NCI-H748 treated with DMSO at 0.1 percent for 48 hours (cell line): ENCODE measurements around the gene STK32A.
"Not testable (repeated sequence)": the region's sequence is repeated elsewhere in the genome, so short reads cannot be mapped to it uniquely, and the experiment has no call there.

Experiments used
- DNase-seq: peaks from one replicate; lab custom pipeline; 2025; lab: John Stamatoyannopoulos, UW

The STK32A gene

GRCh38 chr5:147234825-147235635, at the start of gene STK32A:
Gene STK32A (plus strand): TSS chr5:147235026. CDS start chr5:147239635, 4,609 bp downstream.
- peak; percentile 77 for DNase-seq

DNA sequence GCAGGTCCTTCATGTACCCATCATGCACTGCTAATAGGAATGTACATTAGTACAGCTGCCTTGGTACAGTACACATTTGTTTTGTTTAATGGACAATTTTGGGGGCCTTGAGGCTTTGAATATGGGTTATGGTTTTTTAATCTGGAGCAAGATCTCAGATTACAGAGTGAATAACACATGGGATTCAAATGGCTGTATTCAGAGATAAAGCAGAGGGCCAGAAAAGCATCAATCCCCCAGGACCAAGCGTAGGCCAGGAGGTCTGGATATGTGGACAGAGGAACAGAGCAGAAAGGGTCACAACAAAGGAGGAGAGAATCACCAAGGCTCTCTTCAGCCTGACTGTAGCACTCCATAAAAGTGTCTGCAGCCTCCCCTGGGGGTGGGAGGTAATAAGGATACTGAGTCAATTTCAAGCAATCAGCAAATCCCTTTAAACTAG, 47.7 kb upstream of the STK32A start:
- peak; percentile 65 for DNase-seq

- peak; percentile 89 for DNase-seq
Measured at GRCh38 chr5:147188200-147189108, 46.4 kb upstream of the STK32A start.

GRCh38 chr5:147189109-147189424, 45.8 kb upstream of the STK32A start:
- DNase-seq, result no peak

DNA sequence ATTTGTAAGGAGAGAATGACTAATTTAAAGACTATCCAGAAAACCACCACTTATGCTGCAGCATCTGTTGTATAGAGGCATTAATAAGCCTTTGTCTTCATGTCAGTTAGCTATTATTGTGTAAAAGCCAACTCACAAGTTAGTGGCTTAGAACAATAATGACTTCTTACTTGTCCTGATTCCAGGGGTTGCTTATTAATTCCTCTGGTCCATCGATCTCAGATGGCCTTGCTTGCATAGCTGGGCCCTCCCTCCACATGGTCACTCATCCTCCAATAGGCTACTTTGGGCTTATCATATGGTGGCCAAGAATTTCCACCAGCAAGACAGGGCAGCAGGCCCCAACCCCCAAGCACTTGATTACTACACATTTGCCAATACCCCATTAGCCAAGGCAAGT, 44.5 kb upstream of the STK32A start:
- DNase-seq, result no peak

GRCh38 chr5:147193123-147193522, 41.7 kb upstream of the STK32A start:
- no peak for DNase-seq

GRCh38 chr5:147200004-147200403, 34.8 kb upstream of the STK32A start:
- DNase-seq, result no peak

DNA sequence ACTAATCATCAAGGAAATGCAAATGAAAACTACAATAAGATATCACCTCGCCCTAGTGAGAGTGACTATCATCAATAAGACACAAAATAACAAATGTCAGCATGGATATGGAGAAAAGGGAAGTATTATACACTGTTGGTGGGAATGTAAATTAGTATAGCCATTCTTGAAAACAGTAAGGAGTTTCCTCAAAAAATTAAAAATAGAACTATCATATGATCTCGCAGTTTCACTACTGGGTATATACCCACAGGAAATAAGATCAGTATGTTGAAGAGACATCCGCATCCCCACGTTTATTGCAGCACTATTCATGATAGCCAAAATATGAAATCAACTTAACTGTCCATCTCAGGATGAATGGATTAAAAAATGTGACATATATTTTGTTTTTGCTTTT, 31.6 kb upstream of the STK32A start:
- no peak for DNase-seq

DNA sequence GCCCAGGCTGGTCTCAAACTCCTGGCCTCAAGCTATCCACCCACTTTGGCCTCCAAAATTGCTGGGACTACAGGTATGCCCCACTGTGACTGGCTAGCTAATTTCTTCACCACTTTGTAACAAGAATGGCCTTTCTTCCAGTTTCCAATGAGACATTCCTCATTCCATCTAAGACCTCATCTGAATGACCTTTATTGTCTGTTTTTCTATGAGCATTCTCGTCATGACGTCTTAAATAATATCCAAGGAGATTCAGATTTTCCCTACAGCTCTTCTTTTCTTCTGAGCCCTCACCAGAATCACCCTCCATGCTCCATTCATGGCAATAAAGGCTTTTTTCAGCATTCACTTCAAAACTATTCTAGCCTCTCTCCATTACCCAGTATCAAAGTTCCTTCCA, 30.2 kb upstream of the STK32A start:
- no peak for DNase-seq

DNA sequence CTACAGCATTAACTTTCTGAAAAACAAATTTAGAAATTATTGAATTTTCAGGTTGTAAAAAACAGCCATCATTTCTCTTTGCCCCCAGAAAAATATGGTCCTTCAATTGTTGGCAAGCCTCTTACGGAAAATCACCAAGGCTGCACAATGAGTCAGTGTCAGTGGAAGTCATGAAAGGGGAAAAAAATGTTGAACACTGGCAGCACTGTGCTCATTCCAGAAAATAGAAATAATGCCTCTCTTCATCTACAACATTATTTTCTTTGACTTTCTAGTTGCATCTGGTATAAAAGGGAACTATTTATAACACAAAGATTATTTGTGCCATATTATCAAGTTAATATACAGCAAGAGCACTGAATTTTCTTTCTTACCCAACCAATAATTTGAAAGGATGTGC, 26.7 kb upstream of the STK32A start:
- DNase-seq, result no peak

DNA sequence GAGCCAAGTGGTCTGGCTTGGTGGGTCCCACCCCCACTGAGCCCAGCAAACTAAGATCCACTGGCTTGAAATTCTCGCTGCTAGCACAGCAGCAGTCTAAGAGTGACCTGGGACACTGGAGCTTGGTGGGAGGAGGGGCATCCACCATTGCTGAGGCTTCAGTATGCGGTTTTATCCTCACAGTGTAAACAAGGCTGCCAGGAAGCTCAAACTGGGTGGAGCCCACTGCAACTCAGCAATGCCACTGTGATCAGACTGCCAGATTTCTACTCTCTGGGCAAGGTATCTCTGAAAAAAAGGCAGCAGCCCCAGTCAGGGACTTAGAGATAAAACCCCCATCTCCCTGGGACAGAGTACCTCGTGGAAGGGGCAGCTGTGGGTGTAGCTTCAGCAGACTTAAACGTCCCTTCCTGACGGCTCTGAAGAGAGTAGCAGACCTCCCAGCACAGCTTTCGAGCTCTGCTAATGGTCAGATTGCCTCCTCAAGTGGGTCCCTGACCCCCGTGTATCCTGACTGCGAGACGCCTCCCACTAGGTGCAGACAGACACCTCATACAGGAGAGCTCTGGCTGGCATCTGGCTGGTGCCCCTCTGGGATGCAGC, 18.2 kb upstream of the STK32A start:
- peak; percentile 20 for DNase-seq

- DNase-seq, result no peak
Measured at GRCh38 chr5:147223343-147223742, 11.5 kb upstream of the STK32A start.

DNA sequence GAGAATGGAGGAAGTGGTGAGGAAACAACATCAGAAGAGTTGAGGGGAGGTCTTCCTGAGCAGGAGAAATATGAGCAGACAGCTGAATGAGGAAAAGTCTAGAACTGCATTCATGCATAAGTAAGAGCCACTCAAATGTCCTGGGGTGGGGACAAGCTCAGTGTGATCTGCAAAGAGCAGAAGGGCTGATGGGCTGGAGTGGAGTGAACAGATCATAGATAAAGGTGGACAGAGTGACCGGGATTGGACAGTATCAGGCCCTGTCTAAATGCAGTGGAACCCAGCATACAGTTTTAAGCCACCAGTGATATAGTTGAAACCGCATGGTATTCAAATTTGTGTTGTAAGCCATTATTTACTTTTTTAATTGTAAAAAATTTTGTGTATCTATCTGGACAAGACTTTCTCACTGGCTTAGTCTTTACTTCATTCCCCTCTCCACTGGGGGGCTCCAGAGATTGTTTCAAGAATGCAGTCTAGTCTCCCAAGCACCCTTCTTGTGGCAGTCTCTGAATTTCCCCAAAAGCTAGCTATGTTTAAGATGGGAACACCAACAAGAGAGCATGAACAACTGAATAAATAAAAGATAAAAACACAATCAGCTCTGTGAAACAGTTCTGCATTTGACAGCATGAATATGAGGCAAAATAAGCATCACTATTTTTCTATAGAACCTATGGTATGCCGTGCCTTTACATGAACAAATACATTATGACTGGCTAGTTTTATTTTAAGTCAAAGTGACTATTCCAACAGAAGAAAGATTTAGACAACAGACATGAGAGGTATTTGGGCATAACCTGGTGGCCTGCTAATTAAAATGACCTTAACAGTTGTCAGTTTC, 10.7 kb upstream of the STK32A start:
- peak; percentile 39 for DNase-seq

GRCh38 chr5:147225938-147226337, 8.9 kb upstream of the STK32A start:
- no peak for DNase-seq

DNA sequence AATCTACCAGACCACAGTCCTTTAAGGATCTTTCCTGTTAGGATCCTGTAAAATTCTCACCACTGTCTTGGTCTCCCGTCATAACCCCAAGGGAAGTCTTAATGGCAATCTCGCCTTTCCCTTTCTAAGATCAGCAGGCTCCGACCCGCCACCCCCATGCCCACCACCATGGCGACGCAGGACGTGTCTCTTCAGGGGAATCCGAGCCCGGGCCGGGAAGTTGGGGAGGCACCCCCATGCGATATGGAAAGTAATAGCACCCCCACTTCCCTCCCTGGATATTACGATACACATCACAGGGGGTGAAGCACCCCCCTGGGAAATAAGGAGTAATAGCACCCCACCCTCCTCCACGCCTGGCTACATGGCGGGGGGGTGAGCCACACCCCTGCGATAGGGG, 8.3 kb upstream of the STK32A start:
- DNase-seq, result no peak

DNA sequence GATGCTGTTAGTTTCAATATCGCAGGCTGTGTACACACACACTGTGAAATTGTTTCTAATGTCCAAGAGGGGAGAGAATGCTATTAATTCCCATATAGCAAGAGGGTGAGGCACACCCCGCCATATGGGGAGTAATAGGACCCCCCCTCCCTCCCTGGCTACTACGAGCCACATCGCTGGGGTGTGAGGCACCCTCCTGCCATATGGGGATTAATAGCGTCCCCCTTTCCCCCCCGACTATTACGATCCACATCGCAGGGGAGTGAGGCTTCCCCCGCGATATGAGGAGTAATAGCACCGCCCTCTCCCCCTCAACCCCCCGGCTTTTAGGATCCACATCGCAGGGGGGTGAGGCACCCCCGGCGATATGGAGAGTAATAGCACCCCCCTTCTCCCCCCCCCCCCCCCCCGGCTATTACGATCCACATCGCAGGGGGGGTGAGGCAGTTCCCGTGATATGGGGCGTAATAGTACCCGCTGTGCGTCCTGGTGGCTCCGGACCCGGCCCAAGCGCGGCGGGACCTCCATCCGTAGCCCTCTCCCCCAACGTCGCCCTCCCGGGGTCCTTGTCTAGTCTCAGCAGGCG, 494 bp upstream of the STK32A start:
- no peak for DNase-seq

DNA sequence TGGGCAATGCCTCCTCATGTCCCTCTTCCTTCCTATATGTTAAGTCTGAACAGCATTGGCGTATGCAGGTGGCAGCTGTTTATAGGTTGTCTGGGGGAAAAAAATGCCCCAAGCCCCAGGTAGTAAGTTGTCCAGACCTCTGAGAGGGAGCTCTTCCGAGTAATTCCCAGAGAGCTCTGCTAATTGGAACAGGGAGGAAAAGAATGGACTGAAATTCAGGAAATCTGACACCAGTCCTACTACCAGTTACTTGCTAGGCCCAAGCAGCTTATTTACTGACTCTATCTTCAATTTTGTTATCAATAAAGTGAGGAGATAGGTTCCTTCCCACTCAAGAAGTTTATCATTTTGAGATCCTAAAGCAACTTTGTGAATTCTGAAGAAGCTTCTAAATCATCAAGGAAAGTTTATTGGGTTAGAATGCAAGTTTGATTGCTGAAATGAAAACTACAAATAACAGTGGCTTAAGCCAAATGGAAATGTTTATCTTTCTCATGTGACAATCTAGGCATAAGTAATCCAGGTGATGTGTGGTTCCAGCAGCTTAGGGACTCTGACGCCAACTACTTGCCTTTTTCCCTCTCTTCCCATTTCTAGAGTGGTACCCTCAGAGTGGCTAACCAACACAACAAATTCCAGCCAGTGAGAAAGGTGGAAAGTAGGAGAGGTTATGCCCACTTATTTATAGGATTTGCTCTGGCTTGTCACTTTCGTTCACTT, 5.6 kb downstream of the STK32A start:
- DNase-seq, result no peak

GRCh38 chr5:147243238-147243637, 8.4 kb downstream of the STK32A start:
- DNase-seq, result not testable (repeated sequence)

- no peak for DNase-seq
Measured at GRCh38 chr5:147245381-147246165, 10.7 kb downstream of the STK32A start.

DNA sequence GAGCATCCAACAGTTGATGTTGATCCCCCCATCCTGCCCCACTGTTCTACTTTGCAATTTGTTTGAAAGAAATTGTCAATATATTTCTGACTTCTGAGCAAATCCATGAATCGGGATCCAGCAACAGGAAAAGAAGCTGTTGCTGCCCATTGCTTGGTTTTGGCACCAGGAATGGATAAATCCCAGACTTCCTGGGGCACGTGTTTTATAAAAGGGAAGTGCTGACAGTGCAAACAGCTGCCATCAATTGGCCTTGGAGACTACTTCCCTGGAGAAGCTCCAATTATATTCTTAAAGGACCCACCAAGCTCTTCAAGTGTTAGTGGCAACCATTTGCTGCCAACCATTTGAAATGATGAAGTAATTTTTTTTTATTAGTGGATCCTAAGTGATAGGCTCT, 13.7 kb downstream of the STK32A start:
- no peak for DNase-seq
